SH-SY5Y (cell line): ENCODE measurements around the gene FBXL17.

ENCODE experiments used
- GATA2 ChIP-seq: IDR thresholded peaks from 2 replicates; pipeline ENCODE4 v1.6.1; 2011; ENCODE audit warnings: mild to moderate bottlenecking, low read depth, low read length
- GATA3 ChIP-seq: IDR thresholded peaks from 2 replicates; pipeline ENCODE4 v1.6.1; 2011; ENCODE audit warnings: low read depth, mild to moderate bottlenecking, low read length, moderate library complexity

GRCh38 chr5:107935645-107936044, 446.3 kb downstream of the FBXL17 start:
- no peak for TF ChIP-seq GATA2
- TF ChIP-seq GATA3 = no peak
